ENCODE data around the gene ZSCAN23.

DNA sequence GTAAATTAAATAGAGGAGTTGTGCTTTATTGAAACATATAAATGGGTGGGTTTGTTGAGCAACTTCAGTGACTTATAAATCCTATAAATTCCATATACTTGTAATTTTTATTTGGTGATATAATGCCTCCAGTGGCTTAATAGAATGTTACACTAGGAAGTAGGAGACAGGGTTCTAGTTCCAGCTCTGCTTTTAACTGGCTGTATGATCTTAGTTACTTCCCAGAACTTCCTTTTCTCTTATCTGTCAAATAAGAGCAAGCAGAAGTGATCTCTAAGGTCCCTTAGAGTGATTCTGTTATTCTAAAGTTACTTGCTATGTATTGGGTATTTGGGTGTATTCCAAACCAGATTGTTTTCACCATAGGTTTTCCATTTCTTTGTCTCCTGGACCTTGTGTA is 10.2 kb downstream of the ZSCAN23 start:
- TF ChIP-seq POLR2A (IDR thresholded peaks at IDR 0.05), result no peak
- TF ChIP-seq CTCF (IDR thresholded peaks at IDR 0.05), result no peak
- no peak for TF ChIP-seq EP300 (IDR thresholded peaks at IDR 0.05)
